Stimulated activated naive B cell treated with anti-CD40 and anti-IgM and Interleukin-4, amounts not matched to agents 10 μg/mL and 1 μg/mL and 100 μg/mL, for 72 hours (primary cell): ENCODE data around the gene NRXN3.

Source experiments
- ATAC-seq, 2 donors: fragments of 150-1000 bp; cut with Tn5 transposase; replicated peaks; 2 replicates each; pipeline ENCODE4 v1.10.0; 2021; ENCODE audit warnings: moderate library complexity in 1 of 2
- DNase-seq: peaks from one replicate; pipeline ENCODE4 v3.0.0; 2021
- H3K27ac Mint-ChIP-seq: one replicate; pipeline ENCODE4 v1.8.0; 2022; ENCODE audit warnings: mild to moderate bottlenecking, mixed read lengths
- H3K27me3 Mint-ChIP-seq, 2 donors: one replicate each; pipeline ENCODE4 v1.8.0; 2022; ENCODE audit warnings: mixed read lengths in 2 of 2
- H3K36me3 Mint-ChIP-seq, 2 donors: one replicate each; pipeline ENCODE4 v1.8.0; 2022; ENCODE audit warnings: mixed read lengths in 2 of 2, mild to moderate bottlenecking in 1 of 2
- H3K4me1 Mint-ChIP-seq, 2 donors: one replicate each; pipeline ENCODE4 v1.8.0; 2022; ENCODE audit warnings: mixed read lengths in 2 of 2, mild to moderate bottlenecking in 1 of 2
- H3K4me3 Mint-ChIP-seq, 2 donors: one replicate each; pipeline ENCODE4 v1.8.0; 2022; ENCODE audit warnings: mild to moderate bottlenecking in 2 of 2, mixed read lengths in 2 of 2, moderate library complexity in 1 of 2
- H3K9me3 Mint-ChIP-seq, 2 donors: one replicate each; pipeline ENCODE4 v1.8.0; 2022; ENCODE audit warnings: mixed read lengths in 2 of 2, mild to moderate bottlenecking in 1 of 2

Gene NRXN3

GRCh38 chr14:78762331-78762730, 592.2 kb downstream of the NRXN3 start:
- peaks cover 0 to 4% of the 10 kb centered on the region in 2 donors for H3K27me3 Mint-ChIP-seq
- DNase-seq (no peak), ATAC-seq (no peak)
- H3K27ac Mint-ChIP-seq = no peak overlapping the region
- H3K4me3 Mint-ChIP-seq = no peak overlapping the region
- H3K9me3 Mint-ChIP-seq = no peaks in the 10 kb centered on the region
- no peaks in the 10 kb centered on the region for H3K4me1 Mint-ChIP-seq
- H3K36me3 Mint-ChIP-seq = no peaks in the 10 kb centered on the region

GRCh38 chr14:78763746-78764145, 593.6 kb downstream of the NRXN3 start:
- peaks cover 0 to 4% of the 10 kb centered on the region in 2 donors for H3K27me3 Mint-ChIP-seq
- H3K4me3 Mint-ChIP-seq = no peak overlapping the region
- H3K36me3 Mint-ChIP-seq = no peaks in the 10 kb centered on the region
- H3K4me1 Mint-ChIP-seq = no peaks in the 10 kb centered on the region
- DNase-seq (no peak), ATAC-seq (no peak)
- H3K9me3 Mint-ChIP-seq = no peaks in the 10 kb centered on the region
- no peak overlapping the region for H3K27ac Mint-ChIP-seq

GRCh38 chr14:78764240-78764639, 594.1 kb downstream of the NRXN3 start:
- H3K4me3 Mint-ChIP-seq = no peak overlapping the region
- H3K36me3 Mint-ChIP-seq = no peaks in the 10 kb centered on the region

GRCh38 chr14:78764645-78765044, 594.5 kb downstream of the NRXN3 start:
- H3K9me3 Mint-ChIP-seq = no peaks in the 10 kb centered on the region
- no peak for DNase-seq

More at GRCh38 chr14:78764240-78764639, 594.1 kb downstream of the NRXN3 start:
- H3K9me3 Mint-ChIP-seq = no peaks in the 10 kb centered on the region
- H3K27ac Mint-ChIP-seq = no peak overlapping the region
- DNase-seq (no peak), ATAC-seq (no peak)
- H3K4me1 Mint-ChIP-seq = no peaks in the 10 kb centered on the region
- H3K27me3 Mint-ChIP-seq = peaks cover 0 to 4% of the 10 kb centered on the region in 2 donors

GRCh38 chr14:78767436-78767835, 597.3 kb downstream of the NRXN3 start:
- Mint-ChIP-seq H3K27me3 (no peaks in the 10 kb centered on the region), H3K27ac (no peak overlapping the region), H3K9me3 (peaks cover 0 to 2% of the 10 kb centered on the region in 2 donors), H3K36me3 (no peaks in the 10 kb centered on the region), H3K4me3 (no peak overlapping the region), H3K4me1 (no peaks in the 10 kb centered on the region)
- DNase-seq (no peak), ATAC-seq (no peak)

More at GRCh38 chr14:78764645-78765044, 594.5 kb downstream of the NRXN3 start:
- Mint-ChIP-seq H3K27me3 (peaks cover 0 to 4% of the 10 kb centered on the region in 2 donors), H3K4me3 (no peak overlapping the region), H3K4me1 (no peaks in the 10 kb centered on the region), H3K36me3 (no peaks in the 10 kb centered on the region), H3K27ac (no peak overlapping the region)
- ATAC-seq = no peak

GRCh38 chr14:78782551-78782950, 612.4 kb downstream of the NRXN3 start:
- Mint-ChIP-seq H3K4me1 (no peaks in the 10 kb centered on the region), H3K9me3 (peaks cover 0 to 1% of the 10 kb centered on the region in 2 donors), H3K27me3 (peaks cover 0 to 5% of the 10 kb centered on the region in 2 donors), H3K4me3 (no peak overlapping the region), H3K27ac (no peak overlapping the region), H3K36me3 (no peaks in the 10 kb centered on the region)
- ATAC-seq (no peak), DNase-seq (no peak)

- Mint-ChIP-seq H3K4me1 (no peaks in the 10 kb centered on the region), H3K4me3 (no peak overlapping the region), H3K27me3 (peaks cover 0 to 5% of the 10 kb centered on the region in 2 donors), H3K9me3 (no peaks in the 10 kb centered on the region), H3K36me3 (no peaks in the 10 kb centered on the region), H3K27ac (no peak overlapping the region)
- ATAC-seq = no peak
- DNase-seq = no peak
Observed at GRCh38 chr14:78785265-78785664, 615.1 kb downstream of the NRXN3 start.

GRCh38 chr14:78788467-78789360, 618.5 kb downstream of the NRXN3 start:
- Mint-ChIP-seq H3K4me3 (no peak overlapping the region), H3K27me3 (no peaks in the 10 kb centered on the region), H3K27ac (no peak overlapping the region), H3K4me1 (no peaks in the 10 kb centered on the region), H3K36me3 (no peaks in the 10 kb centered on the region), H3K9me3 (no peaks in the 10 kb centered on the region)
- DNase-seq = no peak
- no peak for ATAC-seq

GRCh38 chr14:78790271-78790670, 620.1 kb downstream of the NRXN3 start:
- Mint-ChIP-seq H3K27ac (no peak overlapping the region), H3K4me1 (no peaks in the 10 kb centered on the region), H3K4me3 (no peak overlapping the region), H3K27me3 (no peaks in the 10 kb centered on the region), H3K36me3 (no peaks in the 10 kb centered on the region), H3K9me3 (no peaks in the 10 kb centered on the region)
- no peak for DNase-seq
- ATAC-seq = no peak

- Mint-ChIP-seq H3K9me3 (peaks cover 3 to 4% of the 10 kb centered on the region in 2 donors), H3K27ac (no peak overlapping the region), H3K4me3 (no peak overlapping the region), H3K4me1 (no peaks in the 10 kb centered on the region), H3K27me3 (no peaks in the 10 kb centered on the region), H3K36me3 (no peaks in the 10 kb centered on the region)
- ATAC-seq (no peak), DNase-seq (no peak)
Observed at GRCh38 chr14:78798757-78799156, 628.6 kb downstream of the NRXN3 start.

GRCh38 chr14:78805570-78805969, 635.4 kb downstream of the NRXN3 start:
- no peaks in the 10 kb centered on the region for H3K36me3 Mint-ChIP-seq
- H3K27ac Mint-ChIP-seq = no peak overlapping the region
- DNase-seq = no peak
- H3K4me3 Mint-ChIP-seq = no peak overlapping the region
- no peak for ATAC-seq
- no peaks in the 10 kb centered on the region for H3K27me3 Mint-ChIP-seq
- H3K4me1 Mint-ChIP-seq = no peaks in the 10 kb centered on the region
- peaks cover 0 to 3% of the 10 kb centered on the region in 2 donors for H3K9me3 Mint-ChIP-seq

GRCh38 chr14:78823035-78823434, 652.9 kb downstream of the NRXN3 start:
- no peaks in the 10 kb centered on the region for H3K9me3 Mint-ChIP-seq
- no peaks in the 10 kb centered on the region for H3K36me3 Mint-ChIP-seq
- no peak overlapping the region for H3K27ac Mint-ChIP-seq
- no peaks in the 10 kb centered on the region for H3K4me1 Mint-ChIP-seq
- DNase-seq (no peak), ATAC-seq (no peak)
- peaks cover 0 to 12% of the 10 kb centered on the region in 2 donors for H3K27me3 Mint-ChIP-seq
- no peak overlapping the region for H3K4me3 Mint-ChIP-seq

- Mint-ChIP-seq H3K4me1 (no peaks in the 10 kb centered on the region), H3K4me3 (no peak overlapping the region), H3K27me3 (peaks cover 0 to 12% of the 10 kb centered on the region in 2 donors), H3K36me3 (no peaks in the 10 kb centered on the region), H3K27ac (no peak overlapping the region), H3K9me3 (no peaks in the 10 kb centered on the region)
- DNase-seq = no peak
- no peak for ATAC-seq
Observed at GRCh38 chr14:78823516-78823915, 653.3 kb downstream of the NRXN3 start.

- ATAC-seq = no peak
- Mint-ChIP-seq H3K9me3 (no peaks in the 10 kb centered on the region), H3K27ac (no peak overlapping the region), H3K4me1 (no peaks in the 10 kb centered on the region), H3K4me3 (no peak overlapping the region), H3K27me3 (no peaks in the 10 kb centered on the region), H3K36me3 (no peaks in the 10 kb centered on the region)
- DNase-seq = no peak
Observed at GRCh38 chr14:78829274-78829673, 659.1 kb downstream of the NRXN3 start.

- Mint-ChIP-seq H3K9me3 (no peaks in the 10 kb centered on the region), H3K4me3 (no peak overlapping the region), H3K27me3 (no peaks in the 10 kb centered on the region), H3K27ac (no peak overlapping the region), H3K4me1 (no peaks in the 10 kb centered on the region), H3K36me3 (no peaks in the 10 kb centered on the region)
- ATAC-seq = no peak
- no peak for DNase-seq
Observed at GRCh38 chr14:78834766-78835451, 664.7 kb downstream of the NRXN3 start.
